Measurements from ENCODE around the gene ME2.
"Not testable (repeated sequence)": the region's sequence is repeated elsewhere in the genome, so short reads cannot be mapped to it uniquely, and the experiment has no call there.

The ME2 gene

GRCh38 chr18:50862401-50862800 lies 16.5 kb upstream of the ME2 start:
- no peak for DNase-seq

- no peak for DNase-seq
Measured at GRCh38 chr18:50863840-50864375, 15.0 kb upstream of the ME2 start.

DNA sequence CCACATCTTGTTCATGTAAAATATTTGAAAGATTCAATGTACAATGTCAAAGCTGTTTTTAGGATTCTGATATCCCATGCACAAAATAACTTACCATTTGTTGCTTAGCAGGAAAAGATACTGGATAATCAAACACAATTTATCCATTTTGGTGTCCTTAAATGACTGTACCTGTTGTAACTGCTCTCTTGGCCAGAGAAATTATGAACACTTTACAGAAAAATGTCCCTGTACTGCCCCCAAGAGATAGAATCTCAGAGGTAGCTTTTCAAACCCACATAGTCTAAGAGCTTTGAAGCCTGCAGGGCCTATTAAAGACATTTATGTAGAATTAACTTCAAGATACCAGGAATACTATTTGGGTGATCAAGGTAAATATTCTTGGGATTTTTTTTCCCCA lies 12.2 kb upstream of the ME2 start:
- DNase-seq: no peak

DNA sequence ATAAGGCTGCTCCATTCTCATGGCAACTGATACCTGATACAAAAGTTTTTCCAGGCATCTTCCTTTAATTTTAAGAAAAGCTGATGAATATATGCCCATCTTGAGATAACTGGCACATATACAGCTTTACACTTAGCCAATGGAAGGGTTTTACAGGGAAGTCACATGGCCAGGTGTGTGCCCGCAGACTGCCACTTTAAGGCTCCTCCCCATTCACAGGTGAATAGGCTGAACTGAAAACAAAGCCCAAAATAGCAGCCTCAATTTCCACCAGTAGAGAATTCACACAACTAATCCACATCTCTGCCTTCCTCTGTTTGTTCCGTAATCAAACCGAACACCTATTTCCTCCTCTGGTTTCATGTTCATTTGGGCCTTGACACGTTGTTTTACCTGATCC lies 9.8 kb upstream of the ME2 start:
- DNase-seq: no peak

GRCh38 chr18:50870138-50870845 lies 8.6 kb upstream of the ME2 start:
- DNase-seq: no peak

GRCh38 chr18:50871846-50872245 lies 7.1 kb upstream of the ME2 start:
- no peak for DNase-seq

GRCh38 chr18:50875966-50876536 lies 2.9 kb upstream of the ME2 start:
- DNase-seq: no peak

- no peak for DNase-seq
Measured at GRCh38 chr18:50877545-50878265, 1.2 kb upstream of the ME2 start.

DNA sequence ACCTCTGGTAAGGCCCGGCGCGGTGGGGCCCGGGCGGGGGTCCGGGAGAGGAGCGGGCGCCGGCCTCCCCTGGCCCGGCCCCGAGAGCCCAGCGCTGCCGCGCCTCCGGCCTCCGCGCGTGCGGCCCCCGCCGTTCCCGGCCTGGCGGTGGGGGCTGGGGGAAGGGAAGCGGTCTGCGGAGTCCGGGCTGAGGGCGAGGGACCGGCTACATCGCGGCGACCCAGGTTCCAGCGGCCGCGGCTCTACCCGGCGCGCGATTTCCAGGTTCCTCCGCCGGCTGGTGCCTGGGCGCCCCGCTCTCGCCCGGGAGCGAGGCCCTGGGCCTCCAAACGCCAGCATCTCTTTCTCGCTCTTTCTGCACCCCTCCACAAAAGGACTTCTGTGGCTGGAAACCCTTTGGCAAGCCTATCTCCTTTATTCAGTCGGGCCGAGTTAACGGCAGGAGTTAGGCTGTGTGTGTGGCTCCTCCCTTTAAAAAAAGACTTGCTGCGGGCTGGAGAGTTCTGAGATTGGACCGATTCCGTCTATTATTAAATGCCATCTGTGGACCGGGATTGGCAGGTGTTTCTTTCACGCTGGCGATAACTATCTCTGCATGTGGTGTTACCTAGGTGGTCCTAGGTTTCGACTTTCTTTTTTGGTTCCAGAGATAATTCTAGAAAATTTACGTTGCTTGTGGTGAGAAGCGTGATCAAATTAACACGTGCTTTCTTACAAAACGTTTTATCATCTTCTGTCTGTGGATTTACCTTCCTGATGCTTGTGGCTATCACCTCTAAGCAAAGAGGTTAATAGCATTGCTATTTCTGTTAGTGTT lies 592 bp downstream of the ME2 start:
- no peak for DNase-seq

DNA sequence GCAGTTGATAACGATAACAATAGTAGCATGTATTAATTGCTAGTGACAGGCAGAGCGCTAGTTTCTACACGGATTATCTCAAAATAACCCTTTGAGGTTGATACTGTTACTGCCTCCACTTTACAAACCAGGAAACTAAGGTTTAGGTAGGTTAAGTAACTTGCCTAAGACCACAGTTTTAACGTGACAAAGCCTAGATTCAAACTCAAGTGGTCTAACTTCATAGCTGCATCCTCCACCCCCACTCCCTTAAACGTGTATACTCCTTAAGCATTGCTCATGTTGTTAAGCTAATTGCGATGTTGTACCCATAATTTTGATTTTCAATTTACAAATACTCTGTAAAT lies 1.2 kb downstream of the ME2 start:
- DNase-seq: no peak

DNA sequence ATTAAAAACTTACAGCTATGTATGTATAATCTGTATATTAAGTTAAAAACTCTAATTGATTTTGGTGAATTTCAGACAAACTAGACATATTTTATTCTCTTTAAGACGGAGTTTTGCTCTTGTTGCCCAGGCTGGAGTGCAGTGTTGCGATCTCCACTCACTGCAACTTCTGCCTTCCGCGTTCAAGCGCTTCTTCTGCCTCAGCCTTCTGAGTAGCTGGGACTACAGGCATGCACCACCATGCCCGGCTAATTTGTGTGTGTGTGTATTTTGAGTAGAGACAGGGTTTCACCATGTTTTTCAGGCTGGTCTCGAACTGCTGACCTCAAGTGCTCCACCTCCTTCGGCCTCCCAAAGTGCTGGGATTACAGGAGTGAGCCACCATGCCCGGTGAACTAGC lies 2.0 kb downstream of the ME2 start:
- not testable (repeated sequence) for DNase-seq

DNA sequence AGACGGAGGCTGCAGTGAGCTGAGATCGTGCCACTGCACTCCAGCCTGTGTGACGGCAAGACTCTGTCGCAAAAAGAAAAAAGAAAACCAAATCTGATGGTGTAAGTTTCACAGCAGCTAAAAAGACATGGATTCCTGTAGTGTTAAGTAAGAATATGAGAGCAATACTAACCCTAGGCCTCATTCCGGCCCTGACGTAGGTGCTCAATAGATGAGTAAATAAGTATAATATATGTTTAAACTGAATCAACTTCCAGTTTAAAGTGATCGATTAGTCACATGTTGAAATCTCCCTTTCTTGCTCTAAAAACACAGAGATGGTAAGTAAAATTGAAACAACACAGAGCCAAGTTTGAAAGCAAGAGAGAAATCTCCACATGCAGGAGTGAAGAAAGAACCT lies 8.0 kb downstream of the ME2 start:
- no peak for DNase-seq

DNA sequence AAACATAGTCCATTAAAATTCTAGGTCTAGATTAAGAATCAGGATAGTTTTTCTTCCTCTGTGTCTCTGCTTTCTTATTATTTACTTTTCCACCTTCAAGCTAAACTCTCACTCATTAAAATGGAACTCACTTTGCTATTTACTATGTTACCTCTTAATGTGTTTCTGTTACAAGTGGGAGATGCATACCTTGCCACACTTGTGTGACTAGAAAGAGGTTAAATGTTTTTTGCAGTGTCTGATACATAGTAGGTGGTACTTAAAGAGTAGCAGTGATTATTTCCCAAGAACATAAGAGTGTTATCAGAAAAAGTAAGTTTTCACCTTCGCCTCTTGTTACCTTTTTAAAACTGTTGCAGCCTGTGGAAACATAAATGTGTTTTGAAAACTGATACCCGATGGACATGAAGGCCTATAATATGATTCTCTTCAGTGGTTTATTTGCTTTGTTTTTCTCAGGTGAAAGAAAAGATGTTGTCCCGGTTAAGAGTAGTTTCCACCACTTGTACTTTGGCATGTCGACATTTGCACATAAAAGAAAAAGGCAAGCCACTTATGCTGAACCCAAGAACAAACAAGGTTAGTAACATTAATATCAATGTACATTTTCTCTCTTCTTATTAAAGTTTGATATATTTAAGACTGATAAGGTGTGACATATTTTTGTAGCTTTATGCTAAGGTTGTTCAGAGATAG lies 16.6 kb downstream of the ME2 start:
- DNase-seq: no peak

GRCh38 chr18:50896093-50896492 lies 17.2 kb downstream of the ME2 start:
- no peak for DNase-seq

- DNase-seq: no peak
Measured at GRCh38 chr18:50898919-50899318, 20.0 kb downstream of the ME2 start.

DNA sequence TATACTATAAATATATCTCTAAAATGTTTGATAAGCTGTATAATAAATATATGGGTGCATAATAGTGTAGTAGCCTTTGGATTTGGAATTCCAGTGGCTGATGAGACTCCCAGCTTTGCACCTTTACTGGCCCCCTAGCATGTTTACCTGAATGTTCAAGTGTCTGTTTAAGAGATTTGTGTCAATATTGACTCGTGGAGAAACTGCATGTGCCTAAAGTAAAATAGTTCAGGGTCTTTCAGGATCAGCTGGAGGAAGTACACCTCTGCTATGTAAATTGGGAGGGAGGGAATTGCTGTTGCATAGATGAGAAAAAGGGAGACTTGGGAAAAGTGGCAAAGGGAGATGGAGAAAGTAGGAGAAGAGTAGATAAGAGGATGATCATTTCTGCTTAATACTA lies 23.9 kb downstream of the ME2 start:
- no peak for DNase-seq

DNA sequence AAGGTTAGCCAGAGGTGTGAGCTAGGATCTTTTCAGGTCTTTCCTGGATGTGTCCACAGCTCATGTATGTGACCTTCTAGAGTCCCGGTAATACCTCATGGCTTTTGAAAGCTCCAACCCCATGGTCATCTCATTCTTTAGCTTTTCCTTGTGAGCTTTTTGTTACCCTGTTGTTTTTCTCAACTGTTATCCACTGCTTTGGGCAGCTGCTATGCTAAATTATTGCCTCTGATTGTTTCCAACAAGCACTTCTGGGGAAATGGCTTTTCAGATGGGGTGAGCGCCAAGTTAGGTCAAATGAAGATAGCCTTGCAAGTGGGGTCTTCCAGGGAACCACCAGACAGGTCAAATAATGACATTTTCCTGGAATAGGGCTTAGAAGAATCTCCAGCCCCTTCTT lies 27.9 kb downstream of the ME2 start:
- DNase-seq: no peak

- no peak for DNase-seq
Measured at GRCh38 chr18:50909261-50909660, 30.3 kb downstream of the ME2 start.

- DNase-seq: no peak
Measured at GRCh38 chr18:50911006-50911405, 32.1 kb downstream of the ME2 start.

DNA sequence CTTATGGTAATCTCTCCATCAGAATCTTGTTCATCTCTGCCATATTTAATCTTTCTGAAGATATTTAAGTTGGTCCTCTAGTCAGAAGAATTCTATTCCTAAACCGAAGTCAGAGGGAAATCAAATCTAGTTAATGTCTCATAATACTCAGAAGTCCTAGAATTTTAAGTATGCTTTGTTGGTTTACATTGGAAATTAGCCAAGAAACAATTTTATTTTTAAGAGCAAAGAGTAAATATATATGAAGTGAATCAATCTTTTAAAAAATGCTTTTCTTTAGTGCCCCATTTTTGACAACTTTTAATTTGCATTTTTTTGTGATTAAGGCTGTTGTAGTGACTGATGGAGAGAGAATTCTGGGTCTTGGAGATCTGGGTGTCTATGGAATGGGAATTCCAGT lies 38.1 kb downstream of the ME2 start:
- DNase-seq: no peak

DNA sequence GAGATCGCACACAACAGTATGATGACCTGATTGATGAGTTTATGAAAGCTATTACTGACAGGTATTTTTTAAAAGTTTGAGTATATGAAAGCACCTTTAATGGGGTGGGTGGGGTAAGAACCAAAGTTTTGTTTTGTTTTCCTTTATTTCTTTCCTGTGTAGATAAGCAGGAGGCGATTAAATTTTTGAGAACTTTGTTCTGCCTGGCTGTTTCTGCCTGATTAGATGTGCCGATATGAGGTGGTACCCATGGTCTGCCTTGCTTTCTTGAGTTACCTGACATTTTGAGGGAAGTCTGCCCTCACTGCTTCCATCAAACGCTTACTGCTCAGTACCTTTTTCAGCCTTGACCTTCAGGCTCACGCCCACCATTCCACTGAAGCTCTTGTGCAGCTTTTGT lies 39.2 kb downstream of the ME2 start:
- DNase-seq: no peak

DNA sequence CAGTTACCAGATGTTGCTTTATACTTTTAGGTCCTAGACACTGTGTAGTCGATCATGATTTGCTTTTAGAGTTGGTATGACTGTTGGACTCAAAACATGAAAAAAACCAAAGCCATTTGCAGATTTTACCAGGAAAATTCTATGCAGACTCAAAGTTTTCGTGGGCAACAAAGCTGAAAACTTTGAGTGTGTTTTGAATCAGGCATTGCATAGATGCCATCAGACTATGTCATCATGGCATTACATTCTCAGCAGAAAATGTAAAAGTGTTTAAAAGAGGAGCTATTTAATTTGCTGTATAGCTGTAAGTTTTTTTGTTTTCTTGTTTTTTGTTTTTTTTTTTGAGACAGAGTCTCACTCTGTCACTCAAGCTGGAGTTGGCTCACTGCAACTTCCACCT lies 45.5 kb downstream of the ME2 start:
- DNase-seq: no peak

DNA sequence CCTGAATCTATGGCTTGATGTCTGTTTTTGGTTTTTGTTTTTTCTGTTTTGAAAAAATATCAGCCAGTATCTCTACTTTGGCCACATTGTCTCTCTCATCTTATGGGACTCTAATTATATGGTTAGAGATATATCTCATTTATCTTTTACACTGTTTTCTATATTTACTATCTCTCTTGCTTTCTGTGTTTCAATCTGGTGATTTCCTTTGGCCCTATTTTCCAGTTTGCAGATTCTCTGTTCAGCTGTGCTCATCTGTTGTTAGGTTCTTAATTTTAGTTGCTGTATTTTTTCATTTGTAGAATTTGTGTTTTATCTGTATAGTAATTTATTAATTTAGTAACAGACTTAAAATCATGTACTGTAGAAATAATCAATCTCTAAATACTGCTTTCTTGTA lies 47.6 kb downstream of the ME2 start:
- DNase-seq: no peak

Data from activated T-cell treated with anti-CD3 and anti-CD28 coated beads, Interleukin-2, amount 50 U/mL, for 1 hour (primary cell).